Ramos (cell line): ENCODE measurements around the gene MOXD1.

Source experiments
- in situ Hi-C: fragments of 300-500 bp; cut with MboI; formaldehyde crosslinking; loops from one replicate; pipeline ENCODE4 v1.14.3; 2022; ENCODE audit warnings: low sequenced_read_pairs; ENCODE audit not compliant: unreplicated experiment

Gene MOXD1

DNA sequence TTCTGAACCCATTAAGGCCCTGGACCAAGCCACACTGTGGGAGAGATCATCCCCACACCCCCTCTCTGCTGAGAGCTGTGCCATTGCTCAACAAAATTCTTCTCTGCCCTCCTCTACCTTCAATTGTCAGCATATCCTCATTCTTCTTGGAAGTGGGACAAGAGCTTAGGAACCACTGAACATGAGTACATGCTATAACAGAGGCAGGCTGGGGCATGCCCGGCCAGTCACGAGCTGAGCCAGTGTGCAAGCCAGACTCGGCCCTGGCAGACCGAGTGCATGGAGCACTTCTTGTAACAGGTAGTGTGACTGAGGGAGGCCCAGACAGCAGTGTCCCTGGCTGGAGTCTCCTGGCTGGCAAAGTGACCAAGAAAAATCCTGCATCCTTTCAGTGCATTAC lies 149.2 kb downstream of the MOXD1 start:
- in situ Hi-C loops = no loop called here

DNA sequence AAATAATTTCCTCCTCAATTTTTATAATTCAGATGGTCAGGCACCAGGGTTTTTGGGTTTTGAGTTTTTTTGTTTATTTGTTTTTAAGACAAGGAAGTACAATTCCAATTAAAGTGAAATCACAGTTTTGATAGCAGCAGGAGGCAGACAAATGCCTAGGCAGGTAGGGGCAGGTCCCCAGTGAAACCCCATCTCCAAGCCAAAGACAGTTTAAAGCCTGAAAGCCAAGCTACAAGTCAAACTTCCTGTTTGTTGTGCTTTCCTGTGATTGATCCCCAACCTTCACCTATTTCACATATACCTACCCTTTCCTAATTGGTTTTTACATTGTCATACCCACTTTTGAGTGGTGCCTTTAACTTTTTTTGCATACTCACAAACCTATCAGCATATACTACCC lies 149.6 kb downstream of the MOXD1 start:
- in situ Hi-C loops = no loop called here

DNA sequence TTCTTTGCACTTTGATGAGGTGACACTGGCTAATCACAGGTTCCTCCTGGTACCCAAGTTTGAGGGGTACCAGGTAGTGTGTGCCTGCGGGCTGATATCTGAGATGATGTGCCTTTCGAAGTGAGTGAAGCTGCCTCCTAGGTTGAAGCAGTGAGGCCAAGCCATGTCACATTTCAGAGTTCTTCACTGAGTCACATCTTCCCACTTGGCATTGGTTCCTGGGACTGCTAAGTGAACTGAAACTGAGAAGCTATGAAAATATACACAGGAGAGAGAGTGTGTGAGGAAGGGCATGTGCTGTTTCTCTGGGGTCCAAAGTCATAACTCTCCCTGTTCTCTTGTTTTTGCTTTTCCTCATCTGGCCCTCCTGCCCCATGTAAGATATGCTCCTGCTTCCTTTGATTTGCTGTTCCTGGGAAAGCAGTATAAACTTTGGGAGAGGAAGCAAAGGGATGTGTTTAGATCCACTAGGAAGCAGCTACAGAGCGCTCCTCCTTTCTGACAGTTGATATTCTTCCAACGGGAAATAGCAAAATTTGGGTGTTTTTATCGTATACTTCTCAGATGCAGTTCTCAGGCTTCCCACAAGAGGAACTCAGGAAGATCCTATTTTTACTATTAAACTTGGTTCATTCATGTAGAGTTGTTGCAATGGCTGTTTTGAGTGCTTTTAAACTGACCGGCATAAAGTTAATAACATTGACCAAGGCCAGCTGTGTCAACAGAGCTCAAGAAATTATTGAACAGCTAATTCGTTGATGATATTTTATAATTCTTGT lies 153.7 kb downstream of the MOXD1 start:
- in situ Hi-C loops = no loop called here

DNA sequence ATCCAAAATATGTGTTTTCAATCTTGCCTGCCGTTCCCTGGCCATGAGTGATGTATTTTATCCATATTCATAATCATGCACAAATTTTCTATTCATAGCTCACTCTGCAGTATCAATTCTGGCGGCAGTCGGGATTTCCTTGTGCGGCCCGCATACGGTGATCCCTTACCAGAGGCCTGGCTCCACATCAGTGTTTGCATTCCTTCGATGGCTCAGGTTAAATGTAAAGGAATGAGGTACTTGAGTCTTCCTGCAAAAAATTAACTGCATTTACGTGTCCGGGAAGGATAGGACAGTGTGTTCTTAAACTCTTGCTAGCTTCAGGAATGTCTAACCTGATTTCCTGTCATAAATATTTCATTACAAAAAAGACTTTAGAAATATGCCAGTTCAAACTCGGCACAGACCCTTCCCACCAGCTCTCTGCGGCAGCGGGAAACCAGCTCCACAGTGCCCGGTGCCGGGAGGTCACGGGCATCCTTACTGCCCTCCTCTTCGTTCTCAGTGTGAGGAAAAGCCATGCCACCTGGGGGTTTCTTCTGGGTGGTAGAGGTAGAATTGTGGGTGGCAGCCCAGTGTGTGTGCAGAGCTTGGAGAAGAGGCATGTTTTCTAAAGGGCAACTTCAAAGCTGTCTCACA lies 154.5 kb downstream of the MOXD1 start:
- in situ Hi-C loops = no loop called here

DNA sequence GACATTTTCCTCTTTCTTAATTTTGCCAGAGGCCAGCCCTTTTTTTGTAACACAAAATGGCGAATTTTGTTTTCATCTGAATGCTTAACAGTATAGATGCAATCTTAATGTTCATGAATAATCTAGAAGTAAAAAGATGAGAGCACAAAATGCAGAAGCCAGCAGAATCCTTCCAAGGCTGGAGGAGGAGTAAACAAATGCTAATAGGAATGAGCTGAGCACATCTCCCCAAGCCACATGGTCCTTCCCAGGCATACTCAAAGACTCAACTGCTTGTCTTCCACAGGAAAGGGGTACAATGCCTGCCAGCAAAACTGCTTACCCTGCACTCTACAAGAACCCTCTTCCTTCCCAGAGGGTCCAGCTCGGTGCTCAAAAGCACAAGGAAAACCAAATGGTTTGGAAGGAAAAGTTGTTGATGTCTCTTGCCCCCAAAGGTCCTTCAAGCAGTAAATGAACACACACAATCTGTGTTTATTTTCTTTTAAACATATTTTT lies 155.1 kb downstream of the MOXD1 start:
- in situ Hi-C loops = no loop called here
